ENCODE data around the gene FLT3. TPM values are rescaled to one million over a fixed set of nuclear protein-coding genes. Genes with fewer than 3 reads are reported as not detected.

FLT3 gene
- total RNA-seq, 1 donor from 2014 or later = 0.07 TPM

DNA sequence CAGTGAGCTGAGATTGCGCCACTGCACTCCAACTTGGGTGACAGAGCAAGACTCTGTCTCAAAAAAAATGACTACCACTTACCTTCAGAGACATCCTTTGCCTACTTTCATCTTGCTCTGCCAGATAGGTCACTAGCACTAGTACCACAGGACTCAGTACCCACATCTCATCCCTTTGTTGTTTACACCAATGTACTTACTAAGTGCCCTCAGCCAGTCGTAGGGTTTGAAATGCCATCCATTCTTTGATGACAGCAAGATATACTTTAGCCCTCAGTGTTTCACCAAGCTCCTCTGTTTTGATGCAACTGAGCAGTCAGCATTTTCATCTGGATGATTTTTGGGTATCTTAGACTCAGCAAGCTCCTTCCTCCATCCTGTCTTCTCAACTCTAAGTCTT lies 118.0 kb downstream of the FLT3 start:
- no peaks in the 10 kb centered on the region for H3K9me3 Mint-ChIP-seq
- TF ChIP-seq, protein P1, sequence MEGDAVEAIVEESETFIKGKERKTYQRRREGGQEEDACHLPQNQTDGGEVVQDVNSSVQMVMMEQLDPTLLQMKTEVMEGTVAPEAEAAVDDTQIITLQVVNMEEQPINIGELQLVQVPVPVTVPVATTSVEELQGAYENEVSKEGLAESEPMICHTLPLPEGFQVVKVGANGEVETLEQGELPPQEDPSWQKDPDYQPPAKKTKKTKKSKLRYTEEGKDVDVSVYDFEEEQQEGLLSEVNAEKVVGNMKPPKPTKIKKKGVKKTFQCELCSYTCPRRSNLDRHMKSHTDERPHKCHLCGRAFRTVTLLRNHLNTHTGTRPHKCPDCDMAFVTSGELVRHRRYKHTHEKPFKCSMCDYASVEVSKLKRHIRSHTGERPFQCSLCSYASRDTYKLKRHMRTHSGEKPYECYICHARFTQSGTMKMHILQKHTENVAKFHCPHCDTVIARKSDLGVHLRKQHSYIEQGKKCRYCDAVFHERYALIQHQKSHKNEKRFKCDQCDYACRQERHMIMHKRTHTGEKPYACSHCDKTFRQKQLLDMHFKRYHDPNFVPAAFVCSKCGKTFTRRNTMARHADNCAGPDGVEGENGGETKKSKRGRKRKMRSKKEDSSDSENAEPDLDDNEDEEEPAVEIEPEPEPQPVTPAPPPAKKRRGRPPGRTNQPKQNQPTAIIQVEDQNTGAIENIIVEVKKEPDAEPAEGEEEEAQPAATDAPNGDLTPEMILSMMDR (IDR thresholded peaks at IDR 0.05) = no peak
- no peak for ATAC-seq (ENCODE audit: low read depth)
- no peak overlapping the region for H3K27ac Mint-ChIP-seq
- H3K4me3 Mint-ChIP-seq = no peak overlapping the region
- ChIA-PET CTCF (interaction anchor here (0.6 to 10.8 kb wide), 6 partner anchors 29 to 997 kb away, joined by 3 to 230 read pairs (median 9); no protein-coding TSS in a partner anchor), POLR2A (no interaction called here)
- intact Hi-C loops (cut with micrococcal nuclease) = loop anchor here (5.0 to 10.0 kb wide), 2 partner anchors 450 to 812 kb away; no protein-coding TSS in a partner anchor
- DNase-seq = no peak
- no peaks in the 10 kb centered on the region for H3K36me3 Mint-ChIP-seq (ENCODE audit: low read depth)
- H3K4me1 Mint-ChIP-seq = peaks cover 26% of the 10 kb centered on the region
- H3K27me3 Mint-ChIP-seq = peaks cover 53% of the 10 kb centered on the region

GRCh38 chr13:27981006-27981708 lies 119.2 kb downstream of the FLT3 start:
- H3K9me3 Mint-ChIP-seq = no peaks in the 10 kb centered on the region
- no peaks in the 10 kb centered on the region for H3K36me3 Mint-ChIP-seq (ENCODE audit: low read depth)
- TF ChIP-seq, protein P1 (IDR thresholded peaks at IDR 0.05) = no peak
- ChIA-PET CTCF (interaction anchor here (1.1 to 10.8 kb wide), 3 partner anchors 153 to 996 kb away, joined by 4 to 230 read pairs (median 6); no protein-coding TSS in a partner anchor), POLR2A (no interaction called here)
- peak overlapping the region; percentile 71 for H3K4me3 Mint-ChIP-seq
- H3K27ac Mint-ChIP-seq = no peak overlapping the region
- ATAC-seq (ENCODE audit: low read depth) = no peak
- H3K27me3 Mint-ChIP-seq = peaks cover 62% of the 10 kb centered on the region
- intact Hi-C loops (cut with micrococcal nuclease) = loop anchor here (5.0 to 10.0 kb wide), 2 partner anchors 449 to 814 kb away; no protein-coding TSS in a partner anchor
- H3K4me1 Mint-ChIP-seq = peaks cover 26% of the 10 kb centered on the region
- no peak for DNase-seq

DNA sequence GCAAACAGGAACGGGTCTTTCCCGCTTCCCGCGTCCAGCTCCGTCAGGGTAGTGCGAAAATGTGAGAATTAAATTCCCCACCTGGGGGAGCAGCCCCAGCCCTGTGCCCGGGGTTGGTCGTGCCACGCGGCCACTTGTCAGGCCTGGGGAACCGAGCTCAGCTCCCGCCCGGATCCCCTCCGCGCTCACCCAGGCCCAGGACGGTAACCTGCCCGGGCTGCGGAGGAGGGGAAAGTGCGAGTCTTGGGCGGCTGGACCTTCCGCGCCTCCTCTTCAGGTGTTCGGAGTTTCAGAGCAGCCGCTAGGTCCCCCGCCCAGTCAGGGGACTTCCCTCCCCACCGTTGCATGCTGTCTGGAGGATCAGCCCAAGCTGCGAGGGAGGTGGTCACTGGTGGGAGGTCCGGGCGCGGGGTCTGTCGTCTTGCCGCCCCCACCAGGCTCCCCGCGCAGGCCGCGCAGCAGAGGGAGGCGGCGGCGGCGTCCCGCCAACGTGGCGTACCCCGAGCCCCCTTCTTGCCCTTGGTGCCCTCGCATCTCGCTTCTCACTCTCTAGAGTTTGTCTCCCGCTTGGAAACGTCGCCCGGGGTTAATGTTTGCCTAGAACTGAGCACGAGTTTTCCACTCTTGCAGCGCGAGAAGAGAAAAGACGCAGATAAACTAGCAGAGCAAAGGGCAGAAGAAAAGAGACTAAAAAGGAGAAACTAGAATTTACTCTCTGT lies 119.9 kb downstream of the FLT3 start:
- H3K36me3 Mint-ChIP-seq (ENCODE audit: low read depth) = no peaks in the 10 kb centered on the region
- H3K9me3 Mint-ChIP-seq = no peaks in the 10 kb centered on the region
- peak overlapping the region; percentile 74 for H3K4me3 Mint-ChIP-seq
- ChIA-PET POLR2A (interaction anchor here (1.0 kb wide), 1 partner anchor 529 kb away, joined by 3 read pairs; no protein-coding TSS in a partner anchor), CTCF (interaction anchor here (1.1 to 10.8 kb wide), 3 partner anchors 152 to 995 kb away, joined by 4 to 230 read pairs (median 6); no protein-coding TSS in a partner anchor)
- ATAC-seq (ENCODE audit: low read depth) (peak; percentile 20), DNase-seq (no peak)
- intact Hi-C loops (cut with micrococcal nuclease) = loop anchor here (5.0 to 10.0 kb wide), 2 partner anchors 448 to 814 kb away; no protein-coding TSS in a partner anchor
- H3K4me1 Mint-ChIP-seq = peaks cover 33% of the 10 kb centered on the region
- TF ChIP-seq, protein P1 (IDR thresholded peaks at IDR 0.05) = no peak
- H3K27me3 Mint-ChIP-seq = peaks cover 69% of the 10 kb centered on the region
- H3K27ac Mint-ChIP-seq = peak overlapping the region; percentile 46

- H3K9me3 Mint-ChIP-seq = no peaks in the 10 kb centered on the region
- H3K36me3 Mint-ChIP-seq (ENCODE audit: low read depth) = no peaks in the 10 kb centered on the region
- H3K4me1 Mint-ChIP-seq = peaks cover 36% of the 10 kb centered on the region
- peak overlapping the region; percentile 46 for H3K27ac Mint-ChIP-seq
- ChIA-PET POLR2A (interaction anchor here (1.0 kb wide), 1 partner anchor 529 kb away, joined by 3 read pairs; no protein-coding TSS in a partner anchor), CTCF (interaction anchor here (1.9 to 10.8 kb wide), 2 partner anchors 151 to 994 kb away, joined by 4 to 230 read pairs; no protein-coding TSS in a partner anchor)
- TF ChIP-seq, protein P1 (IDR thresholded peaks at IDR 0.05) = no peak
- no peak for DNase-seq
- no peak for ATAC-seq (ENCODE audit: low read depth)
- intact Hi-C loops (cut with micrococcal nuclease) = loop anchor here (1.0 to 10.0 kb wide), 5 partner anchors 12 to 815 kb away; partner anchors contain the start of gene GSX1
- peaks cover 75% of the 10 kb centered on the region for H3K27me3 Mint-ChIP-seq
- peak overlapping the region; percentile 74 for H3K4me3 Mint-ChIP-seq
These were observed 120.6 kb downstream of the FLT3 start for GRCh38 chr13:27979765-27980279.
